HG03280 (cell line): ENCODE results near the gene FMR1NB.

Experiments used
- ATAC-seq: cut with Tn5 transposase; IDR thresholded peaks from one replicate; pipeline ENCODE4 v1.9.1; 2021; ENCODE audit warnings: mild to moderate bottlenecking, moderate library complexity; ENCODE audit not compliant: unreplicated experiment

Gene FMR1NB

GRCh38 chrX:147981038-147981752 is at the start of gene FMR1NB:
FMR1NB (plus strand) TSS chrX:147981337; CDS start chrX:147981403, 66 bp downstream.
- no peak for ATAC-seq

GRCh38 chrX:147933815-147934214 is 47.3 kb upstream of the FMR1NB start:
- ATAC-seq, result no peak

- ATAC-seq, result no peak
Observed at GRCh38 chrX:147935156-147935758, 45.9 kb upstream of the FMR1NB start.

- ATAC-seq, result no peak
Observed at GRCh38 chrX:147945286-147945685, 35.9 kb upstream of the FMR1NB start.

GRCh38 chrX:147948531-147948930 is 32.6 kb upstream of the FMR1NB start:
- no peak for ATAC-seq

- no peak for ATAC-seq
Observed at GRCh38 chrX:147950352-147950751, 30.8 kb upstream of the FMR1NB start.

- ATAC-seq, result no peak
Observed at GRCh38 chrX:147953976-147954375, 27.2 kb upstream of the FMR1NB start.

- no peak for ATAC-seq
Observed at GRCh38 chrX:147957291-147957690, 23.8 kb upstream of the FMR1NB start.

GRCh38 chrX:147958291-147958690 is 22.8 kb upstream of the FMR1NB start:
- no peak for ATAC-seq

GRCh38 chrX:147960722-147961121 is 20.4 kb upstream of the FMR1NB start:
- no peak for ATAC-seq

GRCh38 chrX:147962476-147962875 is 18.7 kb upstream of the FMR1NB start:
- no peak for ATAC-seq

GRCh38 chrX:147978931-147979330 is 2.2 kb upstream of the FMR1NB start:
- no peak for ATAC-seq

- no peak for ATAC-seq
Observed at GRCh38 chrX:148020329-148020728, 39.2 kb downstream of the FMR1NB start.

GRCh38 chrX:148024425-148025148 is 43.5 kb downstream of the FMR1NB start:
- ATAC-seq, result peak; percentile 90

- ATAC-seq, result no peak
Observed at GRCh38 chrX:148035380-148035779, 54.2 kb downstream of the FMR1NB start.

GRCh38 chrX:148037020-148037419 is 55.9 kb downstream of the FMR1NB start:
- no peak for ATAC-seq

- ATAC-seq, result no peak
Observed at GRCh38 chrX:148043271-148043855, 62.2 kb downstream of the FMR1NB start.

- no peak for ATAC-seq
Observed at GRCh38 chrX:148047200-148047599, 66.1 kb downstream of the FMR1NB start.

GRCh38 chrX:148049441-148049840 is 68.3 kb downstream of the FMR1NB start:
- no peak for ATAC-seq

GRCh38 chrX:148051973-148052372 is 70.8 kb downstream of the FMR1NB start:
- no peak for ATAC-seq

- ATAC-seq, result no peak
Observed at GRCh38 chrX:148067285-148067684, 86.1 kb downstream of the FMR1NB start.
